HCT116 (cell line): Measurements from ENCODE around the gene CLIP2. TPM values are rescaled to one million over a fixed set of nuclear protein-coding genes. Genes with fewer than 3 reads are reported as not detected.

Source experiments
- ATAC-seq: fragments of 200-7000 bp; cut with Tn5 transposase; 2 replicates; pipeline ENCODE4 v1.9.1; 2020; ENCODE audit warnings: mild to moderate bottlenecking, moderate library complexity
- BruUV-seq: library from RNA; stranded (reverse); fragments of 400-500 nt; replicated peaks from 2 replicates; lab custom pipeline; 2021; lab: Mats Ljungman, UMichigan
- CTCF ChIA-PET: fragments of 300-600 bp; sonication (Branson Sonifier 250); formaldehyde crosslinking; loops from one replicate; lab custom pipeline; 2021; ENCODE audit warnings: antibody characterized with exemption; lab: Charles Lee
- POLR2A ChIA-PET: fragments of 300-600, 350-600 bp; sonication (Branson Sonifier 250); formaldehyde crosslinking; loops from one replicate; lab custom pipeline; 2021; ENCODE audit warnings: antibody characterized with exemption; lab: Charles Lee
- RAD21 ChIA-PET, 2 experiments: fragments of 300-600 bp; sonication (Branson Sonifier 250); formaldehyde crosslinking; loops; one replicate each; lab custom pipeline; 2023; ENCODE audit warnings: low total read pairs in 2 of 2; ENCODE audit not compliant: uncharacterized antibody in 2 of 2, unreplicated experiment in 2 of 2, low non-redundant PET in 1 of 2; lab: Charles Lee
- DNase-seq: peaks from one replicate; pipeline ENCODE4 v3.0.0-alpha.2; 2010; ENCODE audit warnings: low read depth, low spot score
- H2AFZ ChIP-seq: fragments of 200-600 bp; shearing (Covaris generic), sonication (generic); 2 replicates; pipeline ENCODE4 v1.6.1; 2017; ENCODE audit warnings: low read depth, mixed run types, mixed read lengths, antibody characterized with exemption, low read length; ENCODE audit not compliant: poor library complexity, severe bottlenecking
- H3K27ac ChIP-seq: 2 replicates; pipeline ENCODE4 v1.5.1; 2012; ENCODE audit warnings: low read depth, low read length
- H3K27me3 ChIP-seq: fragments of 200-600 bp; sonication (generic); 2 replicates; pipeline ENCODE4 v1.6.1; 2016; ENCODE audit warnings: mixed run types, low read length, mixed read lengths; ENCODE audit not compliant: insufficient read depth
- H3K36me3 ChIP-seq, 2 experiments: fragments of 200-500 bp in 1 of 2; fragments of 200-600 bp in 1 of 2; sonication (Bioruptor generic) in 1 of 2; sonication (generic) in 1 of 2; 2 replicates each; pipeline versions ENCODE4 v1.5.1 to v1.6.1; 2014 to 2016; ENCODE audit warnings: low read length in 2 of 2, inconsistent platforms in 1 of 2, mixed read lengths in 1 of 2, mixed run types in 1 of 2; ENCODE audit not compliant: insufficient read depth in 2 of 2, control insufficient read depth in 1 of 2
- H3K4me1 ChIP-seq, 2 experiments: fragments of 200-600 bp in 1 of 2; sonication (generic) in 1 of 2; 2 replicates each; pipeline versions ENCODE4 v1.5.1 to v1.6.1; 2012 to 2017; ENCODE audit warnings: low read length in 2 of 2, inconsistent platforms in 1 of 2, mild to moderate bottlenecking in 1 of 2, mixed read lengths in 1 of 2, mixed run types in 1 of 2, moderate library complexity in 1 of 2; ENCODE audit not compliant: insufficient read depth in 2 of 2, control insufficient read depth in 1 of 2
- H3K4me2 ChIP-seq: fragments of 200-600 bp; sonication (generic); 2 replicates; pipeline ENCODE4 v1.6.1; 2017; ENCODE audit warnings: mixed run types, low read length, mixed read lengths
- H3K4me3 ChIP-seq, 2 experiments: fragments of 200-600 bp in 1 of 2; sonication (generic) in 1 of 2; replicated peaks in 1 of 2; 2 replicates each; pipeline ENCODE4 v1.5.1; 2011 to 2016; ENCODE audit warnings: low read length in 2 of 2, control low read depth in 1 of 2, low read depth in 1 of 2, mild to moderate bottlenecking in 1 of 2, mixed read lengths in 1 of 2, mixed run types in 1 of 2
- H3K79me2 ChIP-seq: fragments of 200-600 bp; sonication (generic); 2 replicates; pipeline ENCODE4 v1.6.1; 2017; ENCODE audit warnings: mild to moderate bottlenecking, mixed run types, low read length, moderate library complexity, mixed read lengths; ENCODE audit not compliant: insufficient read depth
- H3K9ac ChIP-seq: fragments of 200-600 bp; sonication (generic); 2 replicates; pipeline ENCODE4 v1.6.1; 2016; ENCODE audit warnings: low read length, mixed read lengths
- H3K9me2 ChIP-seq: fragments of 200-600 bp; sonication (generic), shearing (Covaris generic); 2 replicates; pipeline ENCODE4 v1.6.1; 2017; ENCODE audit warnings: mixed run types, mild to moderate bottlenecking, moderate library complexity; ENCODE audit not compliant: insufficient read depth
- H3K9me3 ChIP-seq, 2 experiments: fragments of 200-500 bp in 1 of 2; fragments of 200-600 bp in 1 of 2; sonication (Bioruptor generic) in 1 of 2; sonication (generic) in 1 of 2; 2 replicates each; pipeline ENCODE4 v1.6.1; 2014 to 2017; ENCODE audit warnings: low read length in 2 of 2, mixed read lengths in 2 of 2, inconsistent platforms in 1 of 2, low read depth in 1 of 2, mild to moderate bottlenecking in 1 of 2, mixed run types in 1 of 2, moderate library complexity in 1 of 2; ENCODE audit not compliant: control insufficient read depth in 1 of 2, insufficient read depth in 1 of 2
- H4K20me1 ChIP-seq: fragments of 200-600 bp; sonication (generic), shearing (Covaris generic); 2 replicates; pipeline ENCODE4 v1.6.1; 2017; ENCODE audit warnings: mixed run types, mild to moderate bottlenecking, moderate library complexity; ENCODE audit not compliant: insufficient read depth
- CBX3 ChIP-seq: IDR thresholded peaks from 2 replicates; pipeline ENCODE4 v1.6.1; 2012; ENCODE audit warnings: low read depth
- CEBPB ChIP-seq: IDR thresholded peaks from 2 replicates; pipeline ENCODE4 v1.6.1; 2012; ENCODE audit warnings: low read depth
- EZH2 ChIP-seq: fragments of 200-600 bp; sonication (generic); IDR thresholded peaks from 2 replicates; pipeline ENCODE4 v1.6.1; 2017; ENCODE audit warnings: antibody characterized with exemption, mixed run types
- EZH2phosphoT487 ChIP-seq: fragments of 200-600 bp; IDR thresholded peaks from 2 replicates; pipeline ENCODE4 v1.6.1; 2018; ENCODE audit warnings: antibody characterized with exemption, borderline replicate concordance
- JUND ChIP-seq: IDR thresholded peaks from 2 replicates; pipeline ENCODE4 v1.6.1; 2012
- POLR2A ChIP-seq: IDR thresholded peaks from 2 replicates; pipeline ENCODE4 v1.7.0; 2011; ENCODE audit warnings: borderline replicate concordance; ENCODE audit not compliant: insufficient read depth, insufficient read length; ENCODE audit errors: extremely low read depth
- POLR2AphosphoS5 ChIP-seq: IDR thresholded peaks from 2 replicates; pipeline ENCODE4 v1.6.1; 2011; ENCODE audit warnings: mild to moderate bottlenecking, low read depth, low read length, moderate library complexity
- RAD21 ChIP-seq: IDR thresholded peaks from 2 replicates; pipeline ENCODE4 v1.6.1; 2012; ENCODE audit warnings: low read depth, mild to moderate bottlenecking
- REST ChIP-seq: IDR thresholded peaks from 2 replicates; pipeline ENCODE4 v1.6.1; 2012; ENCODE audit warnings: low read depth
- SRF ChIP-seq: IDR thresholded peaks from 2 replicates; pipeline ENCODE4 v1.6.1; 2012; ENCODE audit warnings: low read depth
- YY1 ChIP-seq: IDR thresholded peaks from 2 replicates; pipeline ENCODE4 v1.6.1; 2011; ENCODE audit warnings: low read length, low read depth, moderate library complexity, mild to moderate bottlenecking; ENCODE audit not compliant: insufficient replicate concordance; ENCODE audit errors: extremely low read depth
- ZBTB33 ChIP-seq: IDR thresholded peaks from 2 replicates; pipeline ENCODE4 v1.6.1; 2011; ENCODE audit warnings: mild to moderate bottlenecking, low read length, moderate library complexity; ENCODE audit not compliant: insufficient replicate concordance; ENCODE audit errors: extremely low read depth
- intact Hi-C: fragments of 100-400 bp; cut with micrococcal nuclease; formaldehyde crosslinking; loops from 2 replicates; pipeline ENCODE4 v1.10.0; 2022
- total RNA-seq: library from RNA; stranded (reverse); gene quantifications from one replicate; pipeline ENCODE4 v1.2.1, GENCODE V29; 2021; ENCODE audit not compliant: unreplicated experiment
- TF ChIP-seq, protein P1 (sequence below): IDR thresholded peaks from 2 replicates; pipeline ENCODE4 v1.6.1; 2012
- TF ChIP-seq, protein P2 (sequence below): IDR thresholded peaks from 2 replicates; pipeline ENCODE4 v1.6.1; 2012
- TF ChIP-seq, protein P3 (sequence below), 3 experiments: fragments of 200-600 bp in 1 of 3; sonication (generic) in 1 of 3; IDR thresholded peaks in 2 of 3; conservative IDR thresholded peaks in 1 of 3; 2 replicates each; pipeline ENCODE4 v1.5.1; 2012 to 2017; ENCODE audit warnings: low read depth in 2 of 3, low read length in 2 of 3, antibody characterized with exemption in 1 of 3, borderline replicate concordance in 1 of 3, control low read depth in 1 of 3, mild to moderate bottlenecking in 1 of 3, mixed read lengths in 1 of 3, mixed run types in 1 of 3, moderate library complexity in 1 of 3; ENCODE audit not compliant: insufficient read depth in 1 of 3

The CLIP2 gene
- total RNA-seq, 1 experiment from 2014 or later: 40.1 TPM

GRCh38 chr7:74405899-74406512 lies 116.8 kb downstream of the CLIP2 start:
- intact Hi-C loops: no loop called here
- H3K9me2 ChIP-seq: no peaks in the 10 kb centered on the region
- H2AFZ ChIP-seq: no peak overlapping the region
- no TSS peak for BruUV-seq
- H4K20me1 ChIP-seq: no peaks in the 10 kb centered on the region
- no peak overlapping the region for H3K4me3 ChIP-seq
- H3K4me2 ChIP-seq: no peak overlapping the region
- H3K27ac ChIP-seq: no peak overlapping the region
- no peaks in the 10 kb centered on the region for H3K9me3 ChIP-seq
- ATAC-seq (no peak), DNase-seq (no peak)
- no peaks in the 10 kb centered on the region for H3K79me2 ChIP-seq
- no peak overlapping the region for H3K9ac ChIP-seq
- peaks cover 0 to 3% of the 10 kb centered on the region in 2 experiments; a peak in 2 of 4 replicates for H3K4me1 ChIP-seq
- H3K36me3 ChIP-seq: peaks cover 0 to 9% of the 10 kb centered on the region in 2 experiments; a peak in 3 of 4 replicates
- POLR2A ChIA-PET: no interaction called here
- no peaks in the 10 kb centered on the region for H3K27me3 ChIP-seq
- CTCF ChIA-PET: interaction anchor here (1.2 to 1.9 kb wide), 2 partner anchors 200 kb away, joined by 3 to 6 read pairs; no protein-coding TSS in a partner anchor
- TF ChIP-seq RAD21 (no peak), JUND (no peak), POLR2A (no peak), POLR2AphosphoS5 (no peak), SRF (no peak), ZBTB33 (no peak), YY1 (no peak), EZH2phosphoT487 (no peak), REST (no peak), EZH2 (no peak), CBX3 (no peak), CEBPB (no peak)
- TF ChIP-seq, protein P1, sequence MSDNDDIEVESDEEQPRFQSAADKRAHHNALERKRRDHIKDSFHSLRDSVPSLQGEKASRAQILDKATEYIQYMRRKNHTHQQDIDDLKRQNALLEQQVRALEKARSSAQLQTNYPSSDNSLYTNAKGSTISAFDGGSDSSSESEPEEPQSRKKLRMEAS: no peak
- TF ChIP-seq, protein P2, sequence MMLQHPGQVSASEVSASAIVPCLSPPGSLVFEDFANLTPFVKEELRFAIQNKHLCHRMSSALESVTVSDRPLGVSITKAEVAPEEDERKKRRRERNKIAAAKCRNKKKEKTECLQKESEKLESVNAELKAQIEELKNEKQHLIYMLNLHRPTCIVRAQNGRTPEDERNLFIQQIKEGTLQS: no peak
- TF ChIP-seq, protein P3, sequence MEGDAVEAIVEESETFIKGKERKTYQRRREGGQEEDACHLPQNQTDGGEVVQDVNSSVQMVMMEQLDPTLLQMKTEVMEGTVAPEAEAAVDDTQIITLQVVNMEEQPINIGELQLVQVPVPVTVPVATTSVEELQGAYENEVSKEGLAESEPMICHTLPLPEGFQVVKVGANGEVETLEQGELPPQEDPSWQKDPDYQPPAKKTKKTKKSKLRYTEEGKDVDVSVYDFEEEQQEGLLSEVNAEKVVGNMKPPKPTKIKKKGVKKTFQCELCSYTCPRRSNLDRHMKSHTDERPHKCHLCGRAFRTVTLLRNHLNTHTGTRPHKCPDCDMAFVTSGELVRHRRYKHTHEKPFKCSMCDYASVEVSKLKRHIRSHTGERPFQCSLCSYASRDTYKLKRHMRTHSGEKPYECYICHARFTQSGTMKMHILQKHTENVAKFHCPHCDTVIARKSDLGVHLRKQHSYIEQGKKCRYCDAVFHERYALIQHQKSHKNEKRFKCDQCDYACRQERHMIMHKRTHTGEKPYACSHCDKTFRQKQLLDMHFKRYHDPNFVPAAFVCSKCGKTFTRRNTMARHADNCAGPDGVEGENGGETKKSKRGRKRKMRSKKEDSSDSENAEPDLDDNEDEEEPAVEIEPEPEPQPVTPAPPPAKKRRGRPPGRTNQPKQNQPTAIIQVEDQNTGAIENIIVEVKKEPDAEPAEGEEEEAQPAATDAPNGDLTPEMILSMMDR (IDR thresholded peaks at IDR 0.05 in 2 of 3, conservative IDR thresholded peaks at IDR 0.05 in 1 of 3; ENCODE audit: borderline replicate concordance in 1 of 3, insufficient read depth in 1 of 3, low read depth in 2 of 3, low read length in 2 of 3): no peak
- RAD21 ChIA-PET: interaction anchor here in 1 of 2 experiments (0.7 kb wide), 1 partner anchor 112 kb away, joined by 3 read pairs; no protein-coding TSS in a partner anchor
